ENCODE data around the gene NFKBIB.

GRCh38 chr19:38868551-38868950 lies 31.2 kb upstream of the NFKBIB start:
- no peak for TF ChIP-seq POLR2A (IDR thresholded peaks at IDR 0.05)
- no peak for TF ChIP-seq CTCF (IDR thresholded peaks at IDR 0.05 in 8 of 11, conservative IDR thresholded peaks at IDR 0.05 in 3 of 11)

All from spleen (tissue), 7 donors.